Measurements from ENCODE around the gene CPEB3.

Gene CPEB3

GRCh38 chr10:92268748-92269147, 22.1 kb downstream of the CPEB3 start:
- peak; percentile 18 to 34 for DNase-seq (ENCODE audit: low read depth in 1 of 2, low spot score in 1 of 2)
- TF ChIP-seq SPI1 (IDR thresholded peaks at IDR 0.05; ENCODE audit: borderline replicate concordance, low read depth): peak; percentile 89
- no peak for TF ChIP-seq GABPA (IDR thresholded peaks at IDR 0.05; ENCODE audit: low read depth)
- no peak overlapping the region for H3K4me3 ChIP-seq (replicated peaks; ENCODE audit: insufficient read depth, low read length)
- H3K27ac ChIP-seq (replicated peaks): no peak overlapping the region
- no peaks in the 10 kb centered on the region for H3K27me3 ChIP-seq (ENCODE audit: insufficient read depth, poor library complexity, severe bottlenecking)

- H3K27me3 ChIP-seq (ENCODE audit: insufficient read depth, poor library complexity, severe bottlenecking): no peaks in the 10 kb centered on the region
- TF ChIP-seq POLR2AphosphoS5 (IDR thresholded peaks at IDR 0.05; ENCODE audit: low read depth) (no peak), REST (IDR thresholded peaks at IDR 0.05; ENCODE audit: insufficient replicate concordance, low read depth) (no peak), SPI1 (IDR thresholded peaks at IDR 0.05; ENCODE audit: borderline replicate concordance, low read depth) (no peak), GABPA (IDR thresholded peaks at IDR 0.05; ENCODE audit: low read depth) (no peak), CTCF (IDR thresholded peaks at IDR 0.05; ENCODE audit: insufficient read depth, low read length) (no peak)
- no peak overlapping the region for H3K27ac ChIP-seq (replicated peaks)
- no peak overlapping the region for H3K4me3 ChIP-seq (replicated peaks; ENCODE audit: insufficient read depth, low read length)
- no peak for DNase-seq (ENCODE audit: low read depth in 1 of 2, low spot score in 1 of 2)
These were observed 23.5 kb downstream of the CPEB3 start for GRCh38 chr10:92267343-92267742.

GRCh38 chr10:92265687-92266258, 25.1 kb downstream of the CPEB3 start:
- no peak for DNase-seq (ENCODE audit: low read depth in 1 of 2, low spot score in 1 of 2)
- H3K27ac ChIP-seq (replicated peaks): no peak overlapping the region
- TF ChIP-seq GABPA (IDR thresholded peaks at IDR 0.05; ENCODE audit: low read depth): no peak
- no peak for TF ChIP-seq SPI1 (IDR thresholded peaks at IDR 0.05; ENCODE audit: borderline replicate concordance, low read depth)
- no peak for TF ChIP-seq REST (IDR thresholded peaks at IDR 0.05; ENCODE audit: insufficient replicate concordance, low read depth)
- TF ChIP-seq POLR2AphosphoS5 (IDR thresholded peaks at IDR 0.05; ENCODE audit: low read depth): no peak
- no peak for TF ChIP-seq CTCF (IDR thresholded peaks at IDR 0.05; ENCODE audit: insufficient read depth, low read length)
- H3K27me3 ChIP-seq (ENCODE audit: insufficient read depth, poor library complexity, severe bottlenecking): no peaks in the 10 kb centered on the region
- no peak overlapping the region for H3K4me3 ChIP-seq (replicated peaks; ENCODE audit: insufficient read depth, low read length)

- no peak overlapping the region for H3K27ac ChIP-seq (replicated peaks)
- TF ChIP-seq CTCF (IDR thresholded peaks at IDR 0.05; ENCODE audit: insufficient read depth, low read length) (no peak), SPI1 (IDR thresholded peaks at IDR 0.05; ENCODE audit: borderline replicate concordance, low read depth) (no peak), GABPA (IDR thresholded peaks at IDR 0.05; ENCODE audit: low read depth) (no peak)
- H3K4me3 ChIP-seq (replicated peaks; ENCODE audit: insufficient read depth, low read length): no peak overlapping the region
- no peaks in the 10 kb centered on the region for H3K27me3 ChIP-seq (ENCODE audit: insufficient read depth, poor library complexity, severe bottlenecking)
- no peak for DNase-seq (ENCODE audit: low read depth in 1 of 2, low spot score in 1 of 2)
These were observed 26.6 kb downstream of the CPEB3 start for GRCh38 chr10:92264249-92264648.
